ENCODE results near the gene EIF3L.

- no peak for TF ChIP-seq GATA3 (IDR thresholded peaks at IDR 0.05; ENCODE audit: low read depth, low read length)
- TF ChIP-seq GATA2 (IDR thresholded peaks at IDR 0.05; ENCODE audit: low read depth, low read length), result no peak
These were observed 32.6 kb upstream of the EIF3L start for GRCh38 chr22:37816543-37817180.

Data from SH-SY5Y (cell line).